ENCODE data around the gene ZNF219. TPM values are rescaled to one million over a fixed set of nuclear protein-coding genes. Genes with fewer than 3 reads are reported as not detected.
A peak's percentile ranks its signal among the peaks of the same experiment; 100 is the strongest.

The ZNF219 gene
- total and polyA plus RNA-seq, 2 of the 13 experiments (the other 11 are each of a cell fraction or from before 2014, with no cell fraction given), result 34.5 to 36.6 TPM

DNA sequence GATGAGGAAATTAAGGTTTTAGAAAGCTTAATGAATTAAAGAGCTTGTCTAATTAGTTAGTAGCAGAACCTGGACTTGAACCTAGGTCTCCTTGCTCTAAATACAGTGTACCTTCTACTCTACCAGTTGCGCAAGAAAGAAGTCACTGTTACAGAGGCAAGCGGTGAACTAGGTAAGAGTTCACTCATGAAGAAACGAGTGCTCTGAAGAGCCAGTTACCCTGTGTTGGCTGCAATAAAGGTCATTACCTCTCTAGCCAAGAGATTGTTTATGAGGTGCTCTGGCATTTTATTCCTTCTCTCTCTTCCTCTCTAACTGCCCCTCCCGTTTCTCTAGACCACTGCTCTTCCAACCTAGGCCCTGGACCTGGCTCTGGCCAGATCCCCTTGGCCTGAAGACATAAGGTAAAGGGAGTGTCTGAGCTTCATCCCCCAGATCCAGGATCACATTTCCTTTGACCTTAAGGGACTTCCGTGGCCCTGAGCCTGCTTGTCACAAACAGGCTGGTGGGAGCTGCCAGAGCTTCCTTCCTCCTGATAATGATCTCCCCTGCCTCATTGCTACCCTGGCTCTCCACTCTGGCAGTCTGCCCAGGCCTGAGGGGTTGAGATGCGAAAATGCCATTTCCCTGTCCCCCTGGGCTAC, 54.4 kb downstream of the ZNF219 start (continued):
- no peak for TF ChIP-seq ZNF446 (CRISPR knock-in tag; IDR thresholded peaks at IDR 0.05)
- TF ChIP-seq MTA3 (CRISPR knock-in tag; IDR thresholded peaks at IDR 0.05), result no peak
- TF ChIP-seq, protein P1, sequence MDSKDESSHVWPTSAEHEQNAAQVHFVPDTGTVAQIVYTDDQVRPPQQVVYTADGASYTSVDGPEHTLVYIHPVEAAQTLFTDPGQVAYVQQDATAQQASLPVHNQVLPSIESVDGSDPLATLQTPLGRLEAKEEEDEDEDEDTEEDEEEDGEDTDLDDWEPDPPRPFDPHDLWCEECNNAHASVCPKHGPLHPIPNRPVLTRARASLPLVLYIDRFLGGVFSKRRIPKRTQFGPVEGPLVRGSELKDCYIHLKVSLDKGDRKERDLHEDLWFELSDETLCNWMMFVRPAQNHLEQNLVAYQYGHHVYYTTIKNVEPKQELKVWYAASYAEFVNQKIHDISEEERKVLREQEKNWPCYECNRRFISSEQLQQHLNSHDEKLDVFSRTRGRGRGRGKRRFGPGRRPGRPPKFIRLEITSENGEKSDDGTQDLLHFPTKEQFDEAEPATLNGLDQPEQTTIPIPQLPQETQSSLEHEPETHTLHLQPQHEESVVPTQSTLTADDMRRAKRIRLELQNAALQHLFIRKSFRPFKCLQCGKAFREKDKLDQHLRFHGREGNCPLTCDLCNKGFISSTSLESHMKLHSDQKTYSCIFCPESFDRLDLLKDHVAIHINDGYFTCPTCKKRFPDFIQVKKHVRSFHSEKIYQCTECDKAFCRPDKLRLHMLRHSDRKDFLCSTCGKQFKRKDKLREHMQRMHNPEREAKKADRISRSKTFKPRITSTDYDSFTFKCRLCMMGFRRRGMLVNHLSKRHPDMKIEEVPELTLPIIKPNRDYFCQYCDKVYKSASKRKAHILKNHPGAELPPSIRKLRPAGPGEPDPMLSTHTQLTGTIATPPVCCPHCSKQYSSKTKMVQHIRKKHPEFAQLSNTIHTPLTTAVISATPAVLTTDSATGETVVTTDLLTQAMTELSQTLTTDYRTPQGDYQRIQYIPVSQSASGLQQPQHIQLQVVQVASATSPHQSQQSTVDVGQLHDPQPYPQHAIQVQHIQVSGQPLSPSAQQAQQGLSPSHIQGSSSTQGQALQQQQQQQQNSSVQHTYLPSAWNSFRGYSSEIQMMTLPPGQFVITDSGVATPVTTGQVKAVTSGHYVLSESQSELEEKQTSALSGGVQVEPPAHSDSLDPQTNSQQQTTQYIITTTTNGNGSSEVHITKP (CRISPR knock-in tag; IDR thresholded peaks at IDR 0.05; ENCODE audit: low read depth), result no peak
- no peak for TF ChIP-seq RERE (CRISPR knock-in tag; IDR thresholded peaks at IDR 0.05; ENCODE audit: low read depth)
- TF ChIP-seq ZSCAN9 (CRISPR knock-in tag; IDR thresholded peaks at IDR 0.05; ENCODE audit: borderline replicate concordance), result peak; percentile 27
- TF ChIP-seq, protein P2, sequence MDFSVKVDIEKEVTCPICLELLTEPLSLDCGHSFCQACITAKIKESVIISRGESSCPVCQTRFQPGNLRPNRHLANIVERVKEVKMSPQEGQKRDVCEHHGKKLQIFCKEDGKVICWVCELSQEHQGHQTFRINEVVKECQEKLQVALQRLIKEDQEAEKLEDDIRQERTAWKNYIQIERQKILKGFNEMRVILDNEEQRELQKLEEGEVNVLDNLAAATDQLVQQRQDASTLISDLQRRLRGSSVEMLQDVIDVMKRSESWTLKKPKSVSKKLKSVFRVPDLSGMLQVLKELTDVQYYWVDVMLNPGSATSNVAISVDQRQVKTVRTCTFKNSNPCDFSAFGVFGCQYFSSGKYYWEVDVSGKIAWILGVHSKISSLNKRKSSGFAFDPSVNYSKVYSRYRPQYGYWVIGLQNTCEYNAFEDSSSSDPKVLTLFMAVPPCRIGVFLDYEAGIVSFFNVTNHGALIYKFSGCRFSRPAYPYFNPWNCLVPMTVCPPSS (IDR thresholded peaks at IDR 0.05), result no peak
- TF ChIP-seq AHR (CRISPR knock-in tag; IDR thresholded peaks at IDR 0.05), result no peak
- no peak for TF ChIP-seq ZNF570 (CRISPR knock-in tag; IDR thresholded peaks at IDR 0.05; ENCODE audit: borderline replicate concordance)
- TF ChIP-seq CERS6 (CRISPR knock-in tag; IDR thresholded peaks at IDR 0.05), result no peak
- no peak for TF ChIP-seq SRSF1 (optimal IDR thresholded peaks at IDR 0.05; ENCODE audit: low read depth, low read length)
- TF ChIP-seq, protein P3, sequence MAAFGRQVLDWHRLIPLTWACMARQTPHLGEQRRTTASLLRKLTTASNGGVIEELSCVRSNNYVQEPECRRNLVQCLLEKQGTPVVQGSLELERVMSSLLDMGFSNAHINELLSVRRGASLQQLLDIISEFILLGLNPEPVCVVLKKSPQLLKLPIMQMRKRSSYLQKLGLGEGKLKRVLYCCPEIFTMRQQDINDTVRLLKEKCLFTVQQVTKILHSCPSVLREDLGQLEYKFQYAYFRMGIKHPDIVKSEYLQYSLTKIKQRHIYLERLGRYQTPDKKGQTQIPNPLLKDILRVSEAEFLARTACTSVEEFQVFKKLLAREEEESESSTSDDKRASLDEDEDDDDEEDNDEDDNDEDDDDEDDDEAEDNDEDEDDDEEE (CRISPR knock-in tag; IDR thresholded peaks at IDR 0.05), result no peak
- no peak for TF ChIP-seq RBM22 (optimal IDR thresholded peaks at IDR 0.05; ENCODE audit: low read length)
- TF ChIP-seq ONECUT2 (CRISPR knock-in tag; IDR thresholded peaks at IDR 0.05), result no peak
- TF ChIP-seq ZNF572 (CRISPR knock-in tag; IDR thresholded peaks at IDR 0.05), result 0 out of 2 replicates have a peak, but pooled peaks have one; percentile 69
- TF ChIP-seq JUND (CRISPR knock-in tag; IDR thresholded peaks at IDR 0.05), result no peak
- TF ChIP-seq ZSCAN30 (CRISPR knock-in tag; IDR thresholded peaks at IDR 0.05), result no peak
- 0 out of 2 replicates have a peak, but pooled peaks have one; percentile 37 for TF ChIP-seq ZNF564 (CRISPR knock-in tag; IDR thresholded peaks at IDR 0.05)
- no peak for TF ChIP-seq ARID2 (CRISPR knock-in tag; IDR thresholded peaks at IDR 0.05; ENCODE audit: borderline replicate concordance)

Data from HepG2 (cell line).